Activated CD8-positive, alpha-beta memory T cell treated with anti-CD3 and anti-CD28 coated beads, Interleukin-2, amount 50 U/mL, for 48 hours (primary cell): ENCODE measurements around the gene MYO5B.
"Not testable (repeated sequence)": the region's sequence is repeated elsewhere in the genome, so short reads cannot be mapped to it uniquely, and the experiment has no call there.

ENCODE experiments used
- DNase-seq: peaks from one replicate; pipeline ENCODE4 v3.0.0-alpha.2; 2020

The MYO5B gene

DNA sequence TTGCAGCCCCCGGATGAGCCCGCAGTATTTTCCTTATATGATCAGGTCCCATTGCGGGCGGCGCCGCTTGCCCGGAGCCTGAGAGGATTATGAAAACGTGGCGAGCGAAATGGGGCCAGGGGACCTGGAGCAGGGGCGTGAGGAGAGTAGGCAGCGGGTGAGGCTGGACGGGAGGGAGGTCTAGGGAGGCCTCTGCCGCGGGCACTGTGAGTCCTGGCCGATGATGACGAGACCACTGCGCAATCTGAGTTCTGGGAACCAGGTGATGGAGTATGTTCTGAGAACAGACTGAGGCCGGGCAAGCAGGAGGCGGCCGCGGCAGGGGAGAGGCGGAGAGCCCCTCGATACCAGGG, 380.8 kb downstream of the MYO5B start:
- DNase-seq = peak; percentile 83

GRCh38 chr18:49813319-49814146, 381.4 kb downstream of the MYO5B start, which contains the start of gene ACAA2:
TSS of gene ACAA2 (minus strand) at chr18:49813533. CDS start at chr18:49813484, 49 bp downstream.
- peak; percentile 93 for DNase-seq

DNA sequence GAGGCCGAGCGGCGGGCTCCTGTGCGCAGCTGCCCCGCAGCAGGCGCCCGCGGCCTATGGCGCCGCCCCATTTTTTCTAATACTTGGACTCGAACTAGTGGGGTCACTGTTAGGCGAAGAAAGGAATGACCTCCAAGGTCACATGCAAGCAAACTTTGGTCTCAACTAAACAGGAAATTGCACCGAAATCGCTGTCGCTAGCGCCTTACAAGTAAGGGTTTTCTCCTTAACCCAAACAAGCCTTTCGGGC, 382.0 kb downstream of the MYO5B start:
- no peak for DNase-seq

DNA sequence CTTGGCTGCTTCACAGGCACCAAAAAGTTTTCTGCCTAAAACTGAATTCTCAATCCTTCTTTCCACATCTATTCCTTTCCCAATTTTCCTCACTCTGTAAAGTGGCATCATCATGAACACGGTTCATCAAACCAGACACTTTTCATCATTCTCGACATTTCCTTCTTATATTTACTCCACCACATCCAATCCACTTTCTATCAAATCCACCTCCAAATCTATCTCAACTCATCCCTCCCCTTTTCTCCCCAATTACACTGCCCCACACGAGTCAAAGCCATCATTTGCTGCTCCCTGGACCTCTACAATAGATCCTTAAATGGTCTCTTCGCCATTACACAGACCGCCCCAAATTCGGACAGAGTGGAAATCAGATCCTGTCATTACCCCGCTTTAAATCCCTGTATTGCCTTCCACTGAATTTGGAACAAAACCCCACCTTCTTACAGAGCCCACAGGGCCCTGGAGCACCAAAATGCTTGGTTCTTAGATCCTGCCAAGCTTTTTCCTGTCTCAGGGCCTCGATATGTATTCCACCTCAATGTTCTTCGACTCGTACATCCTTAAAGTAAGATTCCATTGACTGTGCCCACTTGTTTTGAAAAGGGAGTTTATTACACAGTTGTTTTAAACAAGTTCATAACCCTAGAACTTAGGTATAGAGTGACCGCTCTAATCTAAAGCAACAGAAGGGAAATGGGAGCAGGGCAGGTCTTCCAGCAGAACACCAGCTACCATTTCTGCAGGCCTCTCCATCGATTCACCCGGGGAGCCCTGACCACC, 382.5 kb downstream of the MYO5B start:
- no peak for DNase-seq

- no peak for DNase-seq
These were observed 383.6 kb downstream of the MYO5B start for GRCh38 chr18:49811151-49811938.

- DNase-seq = not testable (repeated sequence)
These were observed 386.3 kb downstream of the MYO5B start for GRCh38 chr18:49808553-49809191.

- no peak for DNase-seq
These were observed 390.9 kb downstream of the MYO5B start for GRCh38 chr18:49804096-49804495.

GRCh38 chr18:49802623-49803022, 392.3 kb downstream of the MYO5B start:
- no peak for DNase-seq

GRCh38 chr18:49800491-49800890, 394.5 kb downstream of the MYO5B start:
- not testable (repeated sequence) for DNase-seq

DNA sequence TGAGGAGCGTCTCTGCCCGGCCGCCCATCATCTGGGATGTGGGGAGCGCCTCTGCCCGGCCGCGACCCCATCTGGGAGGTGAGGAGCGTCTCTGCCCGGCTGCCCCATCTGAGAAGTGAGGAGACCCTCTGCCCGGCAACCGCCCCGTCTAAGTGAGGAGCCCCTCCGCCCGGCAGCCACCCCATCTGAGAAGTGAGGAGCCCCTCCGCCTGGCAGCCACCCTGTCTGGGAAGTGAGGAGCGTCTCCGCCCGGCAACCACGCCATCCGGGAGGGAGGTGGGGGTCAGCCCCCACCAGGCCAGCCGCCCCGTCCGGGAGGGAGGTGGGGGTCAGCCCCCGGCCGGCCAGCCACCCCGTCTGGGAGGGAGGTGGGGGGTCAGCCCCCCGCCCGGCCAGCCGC, 395.1 kb downstream of the MYO5B start:
- not testable (repeated sequence) for DNase-seq

- no peak for DNase-seq
These were observed 396.9 kb downstream of the MYO5B start for GRCh38 chr18:49798001-49798400.

DNA sequence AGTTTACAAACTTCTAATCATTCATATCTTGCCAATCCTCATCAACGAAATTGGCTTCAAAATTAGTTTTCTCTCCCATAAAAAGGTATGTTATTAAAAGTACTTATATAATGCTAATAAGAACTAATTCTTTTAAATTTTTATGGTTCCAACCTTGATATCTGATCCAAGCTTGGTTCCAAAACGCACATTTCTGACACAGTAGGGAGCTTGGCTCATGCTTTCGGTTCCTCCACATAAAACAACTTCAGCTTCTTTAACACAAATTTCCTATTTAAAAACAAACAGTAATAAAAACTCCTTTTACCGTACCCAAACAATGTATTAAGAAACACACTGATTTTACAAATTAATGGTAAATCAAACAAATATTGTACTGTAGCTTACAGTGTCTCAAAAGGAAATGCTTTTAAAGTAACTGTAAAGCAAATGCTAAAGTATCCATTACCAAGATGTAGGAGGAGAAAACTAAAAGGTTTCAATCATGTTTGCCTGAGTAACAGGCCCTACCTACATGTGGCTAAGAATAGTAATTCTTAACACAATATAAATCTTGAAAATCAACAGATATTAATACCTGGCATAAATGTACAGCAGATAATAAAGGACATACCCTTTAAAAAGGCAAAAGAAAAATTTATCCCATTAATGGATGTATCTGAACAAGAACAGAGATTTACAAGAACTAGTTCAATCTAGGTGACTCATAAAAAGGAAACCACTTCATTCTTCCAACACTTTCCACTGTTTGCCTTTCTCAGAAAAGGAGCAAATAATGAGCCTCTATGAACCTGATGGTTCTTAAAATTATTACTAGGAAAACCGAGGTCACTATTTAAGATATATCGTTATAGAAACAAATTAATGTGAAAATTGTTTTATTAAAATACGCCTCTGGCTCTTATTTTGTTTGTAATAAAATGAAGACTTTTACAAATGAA, 399.1 kb downstream of the MYO5B start:
- DNase-seq = no peak

DNA sequence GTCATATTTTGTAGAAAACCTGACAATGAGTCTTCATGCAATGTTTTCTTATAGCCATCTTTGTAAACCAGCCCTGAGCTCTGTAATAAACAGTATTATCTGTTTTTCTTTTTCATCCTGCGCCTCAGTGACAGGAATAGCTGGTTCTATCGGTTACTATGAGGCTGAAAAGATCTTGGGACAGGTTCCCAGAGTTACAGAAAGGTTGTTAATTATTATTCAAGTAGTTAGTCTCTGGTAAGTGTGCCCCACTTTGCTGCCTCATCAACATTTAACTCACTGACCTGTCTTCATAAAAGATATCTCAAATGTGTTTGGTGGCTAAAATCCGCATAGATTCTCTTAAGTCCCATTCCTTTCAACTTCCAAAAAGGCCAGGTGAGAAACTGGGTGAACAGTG, 400.2 kb downstream of the MYO5B start:
- DNase-seq = no peak

- not testable (repeated sequence) for DNase-seq
These were observed 405.3 kb downstream of the MYO5B start for GRCh38 chr18:49789560-49790134.

- DNase-seq = no peak
These were observed 406.5 kb downstream of the MYO5B start for GRCh38 chr18:49788327-49788898.

- no peak for DNase-seq
These were observed 408.8 kb downstream of the MYO5B start for GRCh38 chr18:49786019-49786720.

GRCh38 chr18:49784427-49785185, 410.3 kb downstream of the MYO5B start:
- DNase-seq = no peak

DNA sequence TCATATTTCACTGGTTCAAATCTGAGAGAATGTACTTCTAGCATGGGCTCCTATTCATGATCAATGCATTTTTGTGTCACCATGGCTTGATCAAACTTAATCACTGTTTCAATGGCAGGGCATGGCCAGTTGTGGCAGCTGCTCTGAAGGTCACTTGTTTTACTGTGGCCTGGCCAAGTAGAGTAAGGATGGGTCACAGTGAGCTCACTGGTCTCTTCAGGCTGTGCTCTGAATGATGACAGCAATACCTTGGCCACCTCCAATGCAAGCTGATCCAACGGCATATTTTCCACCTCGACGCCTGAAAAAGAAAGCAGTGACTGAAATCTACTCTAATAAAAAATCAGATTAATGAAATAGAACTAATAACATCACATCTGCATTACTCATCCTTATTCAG, 411.3 kb downstream of the MYO5B start:
- DNase-seq = not testable (repeated sequence)

GRCh38 chr18:49778826-49779465, 416.0 kb downstream of the MYO5B start:
- DNase-seq = no peak
